ENCODE results near the gene FOSL2.

GRCh38 chr2:28345619-28346018 is 47.0 kb upstream of the FOSL2 start:
- no peak for TF ChIP-seq CTCF (conservative IDR thresholded peaks at IDR 0.05; ENCODE audit: low read depth, low read length)
- TF ChIP-seq EZH2 (IDR thresholded peaks at IDR 0.05; ENCODE audit: borderline replicate concordance, low read depth, low read length, poor library complexity, severe bottlenecking): no peak

Data from A673 (cell line).